HEK293T (cell line): ENCODE data around the gene CNDP1.

Experiments
- CTBP1 ChIP-seq: fragments of 450-650 bp; IDR thresholded peaks from 2 replicates; pipeline ENCODE4 v1.6.1; 2016; ENCODE audit warnings: borderline replicate concordance
- ELF4 ChIP-seq: fragments of 450-650 bp; IDR thresholded peaks from 2 replicates; pipeline ENCODE4 v1.6.1; 2017; ENCODE audit warnings: antibody characterized with exemption
- FOXM1 ChIP-seq: fragments of 450-650 bp; IDR thresholded peaks from 2 replicates; pipeline ENCODE4 v1.6.1; 2017; ENCODE audit warnings: mild to moderate bottlenecking, borderline replicate concordance
- SP1 ChIP-seq: fragments of 450-650 bp; IDR thresholded peaks from 2 replicates; pipeline ENCODE4 v1.6.1; 2017
- SUZ12 ChIP-seq: fragments of 450-650 bp; IDR thresholded peaks from 2 replicates; pipeline ENCODE4 v1.6.1; 2016; ENCODE audit warnings: mild to moderate bottlenecking
- TARDBP ChIP-seq: fragments of 450-650 bp; IDR thresholded peaks from 2 replicates; pipeline ENCODE4 v1.6.1; 2016

DNA sequence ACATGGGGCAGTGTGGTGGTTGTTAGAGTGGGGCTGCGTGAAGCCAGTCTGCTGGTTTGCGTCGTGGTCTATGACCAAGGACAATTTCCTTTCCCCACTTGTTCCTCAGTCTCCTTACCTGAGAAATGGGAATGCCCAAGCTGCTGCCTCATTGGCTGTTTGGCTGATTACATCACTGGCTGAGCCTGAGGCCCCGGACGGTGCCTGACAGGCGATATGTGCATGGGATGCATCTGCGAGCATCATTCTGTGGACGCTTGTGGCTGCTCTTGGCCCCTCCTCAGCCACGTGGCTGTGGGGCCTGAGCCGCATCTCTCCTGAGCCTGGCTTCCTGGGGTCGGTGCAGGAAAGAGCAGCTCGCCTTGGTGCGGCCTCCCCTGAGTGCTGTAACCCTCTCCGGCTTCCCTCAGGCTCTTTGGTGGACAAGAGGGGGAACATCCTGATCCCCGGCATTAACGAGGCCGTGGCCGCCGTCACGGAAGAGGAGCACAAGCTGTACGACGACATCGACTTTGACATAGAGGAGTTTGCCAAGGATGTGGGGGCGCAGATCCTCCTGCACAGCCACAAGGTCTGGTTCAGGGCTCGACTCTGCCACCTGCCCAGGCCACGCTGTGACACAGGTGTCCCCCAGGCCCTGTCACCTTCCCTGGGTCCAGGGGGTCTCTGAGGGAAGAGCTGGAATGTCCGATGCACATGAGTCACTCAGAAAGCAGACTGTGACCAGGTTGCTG, 21.0 kb upstream of the CNDP1 start:
- no peak for TF ChIP-seq TARDBP
- no peak for TF ChIP-seq CTBP1
- TF ChIP-seq SP1: no peak
- no peak for TF ChIP-seq ELF4
- TF ChIP-seq FOXM1: no peak
- TF ChIP-seq SUZ12: no peak
